Hepatocyte (in vitro differentiated cells): ENCODE measurements around the gene PTPRR. TPM values are rescaled to one million over a fixed set of nuclear protein-coding genes. Genes with fewer than 3 reads are reported as not detected.

Experiments used
- DNase-seq: peaks from one replicate; pipeline ENCODE4 v3.0.0-alpha.2; 2016; ENCODE audit warnings: low spot score
- H2AFZ ChIP-seq: fragments of 200-600 bp; sonication (generic); 2 replicates; pipeline ENCODE4 v1.6.0; 2016; ENCODE audit warnings: antibody characterized with exemption, mild to moderate bottlenecking
- H3K27ac ChIP-seq: fragments of 200-600 bp; sonication (generic); 2 replicates; pipeline ENCODE4 v1.5.1; 2016; ENCODE audit warnings: mild to moderate bottlenecking
- H3K27me3 ChIP-seq: fragments of 200-600 bp; sonication (generic); 2 replicates; pipeline ENCODE4 v1.6.1; 2016
- H3K36me3 ChIP-seq: fragments of 200-600 bp; sonication (generic); replicated peaks from 2 replicates; pipeline ENCODE4 v1.5.1; 2016; ENCODE audit warnings: low read depth; ENCODE audit not compliant: insufficient read depth
- H3K4me1 ChIP-seq: fragments of 200-600 bp; sonication (generic); 2 replicates; pipeline ENCODE4 v1.5.1; 2016; ENCODE audit warnings: mild to moderate bottlenecking, moderate library complexity; ENCODE audit not compliant: insufficient read depth
- H3K4me2 ChIP-seq: fragments of 200-600 bp; sonication (generic); 2 replicates; pipeline ENCODE4 v1.6.0; 2016
- H3K4me3 ChIP-seq: fragments of 200-600 bp; sonication (generic); 2 replicates; pipeline ENCODE4 v1.5.1; 2016; ENCODE audit warnings: mild to moderate bottlenecking
- H3K79me2 ChIP-seq: fragments of 200-600 bp; sonication (generic); 2 replicates; pipeline ENCODE4 v1.6.0; 2017; ENCODE audit warnings: mild to moderate bottlenecking
- H3K9me2 ChIP-seq: fragments of 200-600 bp; sonication (generic); replicated peaks from 2 replicates; pipeline ENCODE4 v1.6.0; 2017; ENCODE audit warnings: mild to moderate bottlenecking; ENCODE audit not compliant: insufficient read depth
- H3K9me3 ChIP-seq: fragments of 200-600 bp; sonication (generic); 2 replicates; pipeline ENCODE4 v1.5.1; 2016; ENCODE audit warnings: low read depth, mild to moderate bottlenecking
- H4K20me1 ChIP-seq: fragments of 200-600 bp; sonication (generic); 2 replicates; pipeline ENCODE4 v1.6.0; 2016; ENCODE audit warnings: mild to moderate bottlenecking; ENCODE audit not compliant: insufficient read depth, poor library complexity, severe bottlenecking
- CTCF ChIP-seq: fragments of 200-600 bp; sonication (generic); IDR thresholded peaks from 2 replicates; pipeline ENCODE4 v1.5.1; 2016; ENCODE audit warnings: antibody characterized with exemption, mild to moderate bottlenecking; ENCODE audit not compliant: poor library complexity
- EZH2 ChIP-seq: fragments of 200-600 bp; sonication (generic); IDR thresholded peaks from 2 replicates; pipeline ENCODE4 v1.6.1; 2016; ENCODE audit warnings: antibody characterized with exemption, mild to moderate bottlenecking, borderline replicate concordance
- EZH2phosphoT487 ChIP-seq: fragments of 200-600 bp; sonication (generic); IDR thresholded peaks from one replicate; pipeline ENCODE4 v1.6.1; 2018; ENCODE audit warnings: antibody characterized with exemption, mild to moderate bottlenecking, low read depth, moderate library complexity; ENCODE audit not compliant: unreplicated experiment, severe bottlenecking
- WGBS: methylation state at CpG from one replicate; pipeline ENCODE4 v1.1.6; 2016; ENCODE audit warnings: low lambda C conversion rate; ENCODE audit errors: missing lambda C conversion rate; 5-methylcytosine and 5-hydroxymethylcytosine counted together
- polyA plus RNA-seq: library from polyadenylated mRNA; unstranded; fragments of >200 nt; fragmentation: Nextera tagmentation; extraction: Ambion mirVana; gene quantifications from 2 replicates; pipeline ENCODE4 v1.2.1, GENCODE V29; 2016
- total RNA-seq: library from RNA; depleted of rRNA; stranded (reverse); fragments of >200 nt; gene quantifications from 2 replicates; pipeline ENCODE4 v1.2.3, GENCODE V29; 2014

PTPRR gene
- total and polyA plus RNA-seq, 2 experiments from 2014 or later = 1.9 to 4.8 TPM

GRCh38 chr12:70598467-70599193, 321.9 kb downstream of the PTPRR start:
- Histone ChIP-seq H3K27me3 (no peaks in the 10 kb centered on the region), H3K9me3 (no peaks in the 10 kb centered on the region), H3K27ac (no peak overlapping the region), H3K4me1 (no peaks in the 10 kb centered on the region), H3K9me2 (no peaks in the 10 kb centered on the region), H4K20me1 (no peaks in the 10 kb centered on the region), H3K79me2 (no peaks in the 10 kb centered on the region), H2AFZ (no peak overlapping the region), H3K36me3 (no peaks in the 10 kb centered on the region), H3K4me3 (no peak overlapping the region), H3K4me2 (no peak overlapping the region)
- DNase-seq = peak; percentile 9
- WGBS = 35% methylated on average over 4 of the region's 4 CpGs
- TF ChIP-seq EZH2 (no peak), EZH2phosphoT487 (no peak), CTCF (no peak)

GRCh38 chr12:70592664-70593063, 327.9 kb downstream of the PTPRR start:
- no peak for DNase-seq
- Histone ChIP-seq H3K4me2 (no peak overlapping the region), H3K4me1 (no peaks in the 10 kb centered on the region), H2AFZ (no peak overlapping the region), H3K36me3 (no peaks in the 10 kb centered on the region), H3K27me3 (no peaks in the 10 kb centered on the region), H3K27ac (no peak overlapping the region), H3K9me3 (no peaks in the 10 kb centered on the region), H3K79me2 (no peaks in the 10 kb centered on the region), H4K20me1 (no peaks in the 10 kb centered on the region), H3K9me2 (no peaks in the 10 kb centered on the region), H3K4me3 (no peak overlapping the region)
- TF ChIP-seq EZH2phosphoT487 = no peak
- TF ChIP-seq CTCF = no peak
- no peak for TF ChIP-seq EZH2
- 91% methylated on average over 2 of the region's 2 CpGs for WGBS

DNA sequence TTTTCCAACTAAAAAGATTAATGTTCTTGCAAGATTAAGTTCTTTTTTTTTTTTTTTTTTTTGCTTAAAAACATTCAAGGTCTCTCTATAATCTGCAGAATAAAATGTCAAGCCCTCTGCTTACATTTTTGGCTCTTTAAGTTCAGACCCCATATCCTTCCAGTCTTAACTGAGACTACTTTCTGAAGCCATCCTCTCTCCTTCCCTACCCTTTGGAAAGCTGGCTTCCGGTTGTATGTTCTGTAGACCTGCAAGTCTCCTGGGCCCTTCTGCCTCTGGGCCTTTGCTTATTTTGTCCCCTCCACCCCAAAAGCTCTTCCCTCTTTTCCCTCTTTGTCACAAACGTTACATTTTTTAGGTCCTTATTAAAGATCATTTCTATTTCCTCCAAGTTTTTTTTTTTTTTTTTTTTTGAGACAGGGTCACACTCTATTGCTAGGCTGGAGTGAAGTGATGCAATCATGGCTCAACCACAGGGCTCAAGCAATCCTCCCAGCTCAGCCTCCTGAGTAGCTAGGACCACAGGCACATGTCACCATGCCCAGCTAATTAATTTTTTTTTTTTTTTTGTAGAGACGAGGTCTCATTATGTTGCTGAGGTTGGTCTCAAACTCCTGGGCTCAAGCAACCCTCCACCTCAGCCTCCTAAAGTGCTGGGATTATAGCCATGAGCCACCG, 329.9 kb downstream of the PTPRR start:
- Histone ChIP-seq H3K9me2 (no peaks in the 10 kb centered on the region), H3K79me2 (no peaks in the 10 kb centered on the region), H2AFZ (no peak overlapping the region), H3K9me3 (no peaks in the 10 kb centered on the region), H3K36me3 (no peaks in the 10 kb centered on the region), H3K4me1 (no peaks in the 10 kb centered on the region), H3K27me3 (no peaks in the 10 kb centered on the region), H3K27ac (no peak overlapping the region), H3K4me2 (no peak overlapping the region), H4K20me1 (no peaks in the 10 kb centered on the region), H3K4me3 (no peak overlapping the region)
- TF ChIP-seq CTCF (no peak), EZH2phosphoT487 (no peak), EZH2 (no peak)
- no peak for DNase-seq
- 88% methylated on average over 4 of the region's 4 CpGs for WGBS
